Activated CD8-positive, alpha-beta T cell treated with anti-CD3 and anti-CD28 coated beads, Interleukin-2, amount 10 ng/mL, durations not matched to agents 7 days and 5 days (primary cell): ENCODE measurements around the gene DHRS7B. TPM values are rescaled to one million over a fixed set of nuclear protein-coding genes. Genes with fewer than 3 reads are reported as not detected.
"Not testable (repeated sequence)": the region's sequence is repeated elsewhere in the genome, so short reads cannot be mapped to it uniquely, and the experiment has no call there.

Experiments
- ATAC-seq: fragments of 150-1000 bp; cut with Tn5 transposase; one replicate; pipeline ENCODE4 v1.10.0; 2021; ENCODE audit warnings: moderate library complexity
- CTCF ChIA-PET: fragments of 350-600 bp; sonication (Branson Sonifier 250); formaldehyde crosslinking; loops from one replicate; lab custom pipeline; 2021; ENCODE audit warnings: antibody characterized with exemption; lab: Charles Lee
- POLR2A ChIA-PET: fragments of 350-600 bp; sonication (Branson Sonifier 250); formaldehyde crosslinking; loops from one replicate; lab custom pipeline; 2021; ENCODE audit warnings: antibody characterized with exemption; lab: Charles Lee
- DNase-seq: peaks from one replicate; pipeline ENCODE4 v3.0.0-alpha.2; 2020
- H3K27ac Mint-ChIP-seq: one replicate; pipeline ENCODE4 v1.8.0; 2021; ENCODE audit warnings: mild to moderate bottlenecking, mixed read lengths
- H3K27me3 Mint-ChIP-seq: one replicate; pipeline ENCODE4 v1.8.0; 2021; ENCODE audit warnings: low read depth, mixed read lengths
- H3K36me3 Mint-ChIP-seq: one replicate; pipeline ENCODE4 v1.8.0; 2021; ENCODE audit warnings: low read depth, mixed read lengths
- H3K4me1 Mint-ChIP-seq: one replicate; pipeline ENCODE4 v1.8.0; 2021; ENCODE audit warnings: low read depth, mixed read lengths
- H3K4me3 Mint-ChIP-seq: one replicate; pipeline ENCODE4 v1.8.0; 2021; ENCODE audit warnings: mild to moderate bottlenecking, mixed read lengths
- H3K9me3 Mint-ChIP-seq: one replicate; pipeline ENCODE4 v1.8.0; 2022; ENCODE audit warnings: mixed read lengths; ENCODE audit not compliant: insufficient read depth
- total RNA-seq, 2 experiments: library from RNA; stranded (reverse); gene quantifications; one replicate each; pipeline ENCODE4 v1.2.3, GENCODE V29; 2021

DHRS7B gene
- total RNA-seq, 2 experiments from 2014 or later = 15.1 to 15.2 TPM

DNA sequence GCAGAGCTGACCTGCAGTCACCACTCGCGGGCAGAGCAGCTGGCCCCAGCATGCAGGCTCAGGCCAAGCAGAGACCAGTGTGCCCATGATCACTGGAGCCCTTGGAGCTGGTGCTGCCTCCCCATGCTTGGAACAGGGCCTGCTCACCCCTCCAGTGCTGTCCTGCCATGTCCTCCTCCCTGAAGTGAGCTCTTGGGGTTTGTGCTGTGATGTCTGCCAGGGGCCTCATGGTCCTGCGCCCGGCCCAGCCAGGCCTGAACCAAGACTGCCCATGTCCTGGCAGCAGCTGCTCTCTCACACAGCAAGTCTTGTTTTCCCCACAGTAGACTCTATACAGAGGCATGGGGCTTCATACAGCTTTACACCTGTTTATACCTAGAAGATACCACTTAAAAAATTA is 62.6 kb downstream of the DHRS7B start:
- Mint-ChIP-seq H3K4me3 (no peak overlapping the region), H3K27me3 (no peaks in the 10 kb centered on the region), H3K36me3 (peaks cover 21% of the 10 kb centered on the region), H3K4me1 (peaks cover 13% of the 10 kb centered on the region), H3K9me3 (no peaks in the 10 kb centered on the region), H3K27ac (no peak overlapping the region)
- DNase-seq (no peak), ATAC-seq (no peak)
- CTCF ChIA-PET = interaction anchor here (0.9 kb wide), 2 partner anchors 16 to 70 kb away, joined by 3 to 4 read pairs; no protein-coding TSS in a partner anchor
- POLR2A ChIA-PET = interaction anchor here (0.6 kb wide), 1 partner anchor 31 kb away, joined by 6 read pairs; no protein-coding TSS in a partner anchor

DNA sequence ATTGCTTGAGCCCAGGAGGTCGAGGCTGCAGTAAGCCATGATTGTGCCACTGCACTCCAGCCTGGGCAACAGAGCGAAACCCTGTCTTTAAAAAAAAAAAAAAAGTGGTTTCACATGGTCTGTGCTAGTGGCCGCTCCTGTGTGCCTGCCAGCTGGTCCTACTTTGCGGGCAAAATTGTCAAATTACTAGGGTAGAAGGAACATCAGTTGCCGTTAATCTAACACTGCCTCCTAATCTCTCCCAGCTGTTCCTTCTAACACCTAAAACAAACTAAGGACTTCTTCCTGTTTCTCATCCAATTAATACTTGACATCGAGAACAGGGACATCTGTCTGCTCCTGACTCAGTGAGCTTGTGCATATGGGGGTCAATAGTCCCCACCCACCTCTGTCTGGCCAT is 63.3 kb downstream of the DHRS7B start:
- H3K27me3 Mint-ChIP-seq = no peaks in the 10 kb centered on the region
- no peak overlapping the region for H3K27ac Mint-ChIP-seq
- H3K4me1 Mint-ChIP-seq = peaks cover 13% of the 10 kb centered on the region
- H3K9me3 Mint-ChIP-seq = no peaks in the 10 kb centered on the region
- DNase-seq = no peak
- H3K36me3 Mint-ChIP-seq = peaks cover 19% of the 10 kb centered on the region
- no peak for ATAC-seq
- ChIA-PET POLR2A (no interaction called here), CTCF (interaction anchor here (0.9 kb wide), 2 partner anchors 17 to 70 kb away, joined by 3 to 4 read pairs; no protein-coding TSS in a partner anchor)
- H3K4me3 Mint-ChIP-seq = no peak overlapping the region

GRCh38 chr17:21191698-21192097 is 64.9 kb downstream of the DHRS7B start:
- CTCF ChIA-PET = no interaction called here
- POLR2A ChIA-PET = interaction anchor here (0.6 kb wide), 1 partner anchor 74 kb away, joined by 3 read pairs; no protein-coding TSS in a partner anchor
- Mint-ChIP-seq H3K9me3 (no peaks in the 10 kb centered on the region), H3K27ac (no peak overlapping the region), H3K36me3 (peaks cover 20% of the 10 kb centered on the region), H3K4me1 (peaks cover 13% of the 10 kb centered on the region), H3K4me3 (no peak overlapping the region), H3K27me3 (no peaks in the 10 kb centered on the region)
- ATAC-seq (no peak), DNase-seq (no peak)

DNA sequence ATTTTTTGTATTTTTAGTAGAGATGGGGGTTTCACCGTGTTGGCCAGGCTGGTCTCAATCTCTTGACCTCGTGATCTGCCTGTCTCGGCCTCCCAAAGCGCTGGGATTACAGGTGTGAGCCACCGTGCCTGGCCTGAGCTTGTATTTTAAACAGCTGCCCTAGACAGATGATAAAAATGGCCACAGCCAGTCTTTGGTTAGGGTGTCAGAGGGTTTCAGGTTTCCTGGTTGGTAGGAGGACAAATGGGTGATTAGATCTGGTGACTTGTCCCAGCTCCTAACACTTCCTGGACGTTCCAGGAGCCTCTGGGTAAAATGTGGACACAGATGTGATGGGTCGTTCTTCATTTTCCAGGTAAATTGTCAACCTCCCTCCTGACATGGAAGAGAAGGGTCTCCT is 65.7 kb downstream of the DHRS7B start:
- POLR2A ChIA-PET = interaction anchor here (0.6 to 1.0 kb wide), 2 partner anchors 21 to 75 kb away, joined by 3 read pairs; no protein-coding TSS in a partner anchor
- CTCF ChIA-PET, H3K27ac Mint-ChIP-seq, H3K9me3 Mint-ChIP-seq, H3K4me3 Mint-ChIP-seq, ATAC-seq, DNase-seq, H3K27me3 Mint-ChIP-seq: not testable (repeated sequence)
- Mint-ChIP-seq H3K4me1 (peaks cover 13% of the 10 kb centered on the region), H3K36me3 (peaks cover 26% of the 10 kb centered on the region)

- ATAC-seq = peak; percentile 42
- POLR2A ChIA-PET = interaction anchor here (1.0 kb wide), 1 partner anchor 20 kb away, joined by 3 read pairs; no protein-coding TSS in a partner anchor
- H3K27ac Mint-ChIP-seq = no peak overlapping the region
These were observed 66.3 kb downstream of the DHRS7B start for GRCh38 chr17:21193031-21193430.

GRCh38 chr17:21194226-21194625 is 67.5 kb downstream of the DHRS7B start:
- POLR2A ChIA-PET = interaction anchor here (0.6 to 0.7 kb wide), 2 partner anchors 19 to 152 kb away, joined by 3 to 4 read pairs; no protein-coding TSS in a partner anchor
- H3K27me3 Mint-ChIP-seq = no peaks in the 10 kb centered on the region
- DNase-seq (no peak), ATAC-seq (no peak)
- H3K9me3 Mint-ChIP-seq = no peaks in the 10 kb centered on the region
- H3K27ac Mint-ChIP-seq = no peak overlapping the region
- CTCF ChIA-PET = interaction anchor here (0.7 kb wide), 1 partner anchor 151 kb away, joined by 3 read pairs; the partner anchor contains the start of gene USP22
- H3K4me1 Mint-ChIP-seq = peaks cover 13% of the 10 kb centered on the region
- H3K4me3 Mint-ChIP-seq = no peak overlapping the region
- peaks cover 40% of the 10 kb centered on the region for H3K36me3 Mint-ChIP-seq

More at GRCh38 chr17:21193031-21193430, 66.3 kb downstream of the DHRS7B start:
- no peaks in the 10 kb centered on the region for H3K9me3 Mint-ChIP-seq
- DNase-seq = no peak
- CTCF ChIA-PET = no interaction called here
- peaks cover 31% of the 10 kb centered on the region for H3K36me3 Mint-ChIP-seq
- H3K4me3 Mint-ChIP-seq = no peak overlapping the region
- peaks cover 13% of the 10 kb centered on the region for H3K4me1 Mint-ChIP-seq
- H3K27me3 Mint-ChIP-seq = no peaks in the 10 kb centered on the region

- H3K4me1 Mint-ChIP-seq = peaks cover 13% of the 10 kb centered on the region
- no peak for ATAC-seq
These were observed 67.9 kb downstream of the DHRS7B start for GRCh38 chr17:21194703-21195102.

GRCh38 chr17:21196126-21196525 is 69.4 kb downstream of the DHRS7B start:
- Mint-ChIP-seq H3K36me3 (peaks cover 35% of the 10 kb centered on the region), H3K27me3 (no peaks in the 10 kb centered on the region), H3K4me3 (no peak overlapping the region), H3K9me3 (no peaks in the 10 kb centered on the region), H3K4me1 (peaks cover 16% of the 10 kb centered on the region), H3K27ac (no peak overlapping the region)
- DNase-seq (no peak), ATAC-seq (no peak)
- POLR2A ChIA-PET = no interaction called here
- CTCF ChIA-PET = interaction anchor here (1.0 kb wide), 1 partner anchor 97 kb away, joined by 3 read pairs; no protein-coding TSS in a partner anchor

More at GRCh38 chr17:21194703-21195102, 67.9 kb downstream of the DHRS7B start:
- Mint-ChIP-seq H3K36me3 (peaks cover 39% of the 10 kb centered on the region), H3K27ac (no peak overlapping the region), H3K4me3 (no peak overlapping the region), H3K27me3 (no peaks in the 10 kb centered on the region), H3K9me3 (no peaks in the 10 kb centered on the region)
- no peak for DNase-seq
- ChIA-PET CTCF (no interaction called here), POLR2A (interaction anchor here (0.6 to 0.7 kb wide), 2 partner anchors 18 to 152 kb away, joined by 3 to 4 read pairs; no protein-coding TSS in a partner anchor)

- Mint-ChIP-seq H3K36me3 (peaks cover 30% of the 10 kb centered on the region), H3K27ac (no peak overlapping the region), H3K27me3 (no peaks in the 10 kb centered on the region), H3K4me1 (peaks cover 6% of the 10 kb centered on the region), H3K9me3 (no peaks in the 10 kb centered on the region), H3K4me3 (no peak overlapping the region)
- DNase-seq (no peak), ATAC-seq (no peak)
- CTCF ChIA-PET = no interaction called here
- POLR2A ChIA-PET = no interaction called here
These were observed 71.6 kb downstream of the DHRS7B start for GRCh38 chr17:21198411-21198810.

GRCh38 chr17:21199311-21199710 is 72.5 kb downstream of the DHRS7B start:
- CTCF ChIA-PET = no interaction called here
- H3K27me3 Mint-ChIP-seq = no peaks in the 10 kb centered on the region
- DNase-seq (no peak), ATAC-seq (no peak)
- peaks cover 3% of the 10 kb centered on the region for H3K4me1 Mint-ChIP-seq
- POLR2A ChIA-PET = no interaction called here
- no peaks in the 10 kb centered on the region for H3K9me3 Mint-ChIP-seq
- H3K27ac Mint-ChIP-seq = no peak overlapping the region
- H3K4me3 Mint-ChIP-seq = no peak overlapping the region
- H3K36me3 Mint-ChIP-seq = peaks cover 28% of the 10 kb centered on the region

DNA sequence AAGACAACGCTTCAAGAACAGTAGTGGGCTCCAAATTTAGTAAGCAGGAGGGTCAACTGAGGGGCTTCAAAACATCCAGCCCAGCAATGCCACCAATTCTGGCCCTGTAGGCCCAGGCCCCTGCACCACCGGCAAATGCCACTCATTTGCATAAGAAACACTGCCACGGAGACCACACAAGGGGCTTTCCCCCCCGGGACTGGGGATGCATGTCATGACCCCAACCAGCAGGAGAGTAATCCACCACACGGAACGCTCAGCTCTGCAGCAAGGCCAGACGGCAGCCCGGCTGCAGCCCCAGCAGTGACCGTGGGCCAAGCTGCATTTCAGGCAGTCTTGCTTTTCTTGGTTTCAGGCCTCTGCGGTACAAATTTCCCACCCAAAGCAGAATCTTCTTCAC is 73.1 kb downstream of the DHRS7B start:
- no peak overlapping the region for H3K27ac Mint-ChIP-seq
- POLR2A ChIA-PET = no interaction called here
- DNase-seq (no peak), ATAC-seq (no peak)
- H3K36me3 Mint-ChIP-seq = peaks cover 29% of the 10 kb centered on the region
- no peaks in the 10 kb centered on the region for H3K9me3 Mint-ChIP-seq
- CTCF ChIA-PET = no interaction called here
- H3K4me3 Mint-ChIP-seq = no peak overlapping the region
- H3K27me3 Mint-ChIP-seq = no peaks in the 10 kb centered on the region
- H3K4me1 Mint-ChIP-seq = peaks cover 3% of the 10 kb centered on the region

- Mint-ChIP-seq H3K27ac (no peak overlapping the region), H3K27me3 (no peaks in the 10 kb centered on the region), H3K4me1 (peaks cover 3% of the 10 kb centered on the region), H3K36me3 (peaks cover 31% of the 10 kb centered on the region), H3K4me3 (no peak overlapping the region), H3K9me3 (no peaks in the 10 kb centered on the region)
- POLR2A ChIA-PET = no interaction called here
- ATAC-seq (no peak), DNase-seq (no peak)
- CTCF ChIA-PET = interaction anchor here (0.8 to 1.0 kb wide), 2 partner anchors 79 to 82 kb away, joined by 3 read pairs; no protein-coding TSS in a partner anchor
These were observed 74.0 kb downstream of the DHRS7B start for GRCh38 chr17:21200590-21201297.
